ENCODE data around the gene OR1D5.

- TF ChIP-seq CTCF (IDR thresholded peaks at IDR 0.05; ENCODE audit: low read depth, low read length) (no peak), EZH2phosphoT487 (IDR thresholded peaks at IDR 0.05; ENCODE audit: low read depth) (no peak)
Observed at GRCh38 chr17:3015890-3016289, 47.5 kb downstream of the OR1D5 start.

Measured in OCI-LY3 (cell line).